Bronchial epithelial cell (primary cell): Measurements from ENCODE around the gene PHF11. TPM values are rescaled to one million over a fixed set of nuclear protein-coding genes. Genes with fewer than 3 reads are reported as not detected.

Experiments
- DNase-seq: peaks from one replicate; pipeline ENCODE4 v3.0.0-alpha.2; 2010; ENCODE audit warnings: low read depth
- FAIRE-seq: peaks from 2 replicates; lab custom pipeline; 2011; peaks lifted over from hg19 to GRCh38; lab: Jason Lieb, UNC
- H3K27me3 ChIP-seq: 2 replicates; pipeline ENCODE4 v1.5.1; 2011; ENCODE audit warnings: low read length; ENCODE audit not compliant: control insufficient read depth, insufficient read depth
- H3K36me3 ChIP-seq: 2 replicates; pipeline ENCODE4 v1.5.1; 2011; ENCODE audit warnings: low read length; ENCODE audit not compliant: control insufficient read depth, insufficient read depth
- H3K4me3 ChIP-seq: 2 replicates; pipeline ENCODE4 v1.5.1; 2011; ENCODE audit warnings: mild to moderate bottlenecking, low read depth, low read length, control low read depth
- total RNA-seq: library from RNA; depleted of rRNA; stranded (reverse); fragments of >200 nt; gene quantifications from 2 replicates; pipeline ENCODE4 v1.2.1, GENCODE V29; 2014
- TF ChIP-seq, protein P1 (sequence below): IDR thresholded peaks from 2 replicates; pipeline ENCODE4 v1.5.1; 2011; ENCODE audit warnings: mild to moderate bottlenecking, moderate library complexity, low read length, control low read depth, inconsistent platforms; ENCODE audit not compliant: insufficient read depth, severe bottlenecking

The PHF11 gene
- total RNA-seq, 1 donor from 2014 or later = 7.9 TPM

DNA sequence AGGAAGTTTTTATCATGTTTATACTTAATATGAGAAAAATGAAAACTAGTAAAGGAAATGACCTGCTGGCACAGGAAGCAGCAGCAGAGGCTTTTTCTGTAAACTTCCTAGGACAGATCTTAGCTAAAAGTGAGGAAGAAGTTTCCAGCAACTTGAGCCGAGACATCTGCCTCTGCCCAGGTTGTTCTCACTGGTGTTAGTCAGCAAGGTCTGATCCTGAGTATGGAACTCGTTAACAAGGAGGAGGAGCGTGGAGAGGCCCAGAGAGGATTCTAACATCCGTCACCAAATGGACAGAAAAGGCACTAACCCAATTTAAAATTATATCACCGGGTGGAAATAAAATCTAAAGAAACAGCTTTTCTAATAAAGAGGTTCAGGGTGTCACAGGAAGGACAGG, 43.6 kb downstream of the PHF11 start:
- TF ChIP-seq, protein P1, sequence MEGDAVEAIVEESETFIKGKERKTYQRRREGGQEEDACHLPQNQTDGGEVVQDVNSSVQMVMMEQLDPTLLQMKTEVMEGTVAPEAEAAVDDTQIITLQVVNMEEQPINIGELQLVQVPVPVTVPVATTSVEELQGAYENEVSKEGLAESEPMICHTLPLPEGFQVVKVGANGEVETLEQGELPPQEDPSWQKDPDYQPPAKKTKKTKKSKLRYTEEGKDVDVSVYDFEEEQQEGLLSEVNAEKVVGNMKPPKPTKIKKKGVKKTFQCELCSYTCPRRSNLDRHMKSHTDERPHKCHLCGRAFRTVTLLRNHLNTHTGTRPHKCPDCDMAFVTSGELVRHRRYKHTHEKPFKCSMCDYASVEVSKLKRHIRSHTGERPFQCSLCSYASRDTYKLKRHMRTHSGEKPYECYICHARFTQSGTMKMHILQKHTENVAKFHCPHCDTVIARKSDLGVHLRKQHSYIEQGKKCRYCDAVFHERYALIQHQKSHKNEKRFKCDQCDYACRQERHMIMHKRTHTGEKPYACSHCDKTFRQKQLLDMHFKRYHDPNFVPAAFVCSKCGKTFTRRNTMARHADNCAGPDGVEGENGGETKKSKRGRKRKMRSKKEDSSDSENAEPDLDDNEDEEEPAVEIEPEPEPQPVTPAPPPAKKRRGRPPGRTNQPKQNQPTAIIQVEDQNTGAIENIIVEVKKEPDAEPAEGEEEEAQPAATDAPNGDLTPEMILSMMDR = no peak
- FAIRE-seq = no peak

DNA sequence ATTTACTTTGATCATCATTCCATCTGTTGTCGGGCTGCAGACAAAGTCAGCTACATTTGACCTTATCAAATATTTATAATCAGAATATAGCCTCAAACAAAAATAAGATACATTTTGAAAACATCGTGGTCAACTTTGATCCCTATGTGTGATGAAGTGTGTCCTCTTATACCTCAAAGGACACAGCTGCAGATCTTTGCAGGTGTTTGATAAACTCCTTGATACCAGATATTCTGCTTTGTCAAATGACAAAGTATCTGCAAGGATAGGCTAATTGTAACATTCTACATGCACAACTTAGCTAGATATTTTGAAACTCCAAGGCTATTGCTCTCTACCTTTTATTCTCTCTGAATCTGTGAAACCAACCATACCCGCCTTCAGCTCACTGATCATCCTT, 44.0 kb downstream of the PHF11 start:
- no peak overlapping the region for H3K4me3 ChIP-seq
- TF ChIP-seq, protein P1 = no peak
- no peaks in the 10 kb centered on the region for H3K27me3 ChIP-seq
- H3K36me3 ChIP-seq = no peaks in the 10 kb centered on the region
- DNase-seq (no peak), FAIRE-seq (no peak)

More for the DNA sequence above, 43.6 kb downstream of the PHF11 start:
- DNase-seq = no peak
- H3K4me3 ChIP-seq = no peak overlapping the region
- H3K27me3 ChIP-seq = no peaks in the 10 kb centered on the region
- no peaks in the 10 kb centered on the region for H3K36me3 ChIP-seq

- no peaks in the 10 kb centered on the region for H3K27me3 ChIP-seq
- TF ChIP-seq, protein P1 = no peak
- H3K36me3 ChIP-seq = no peaks in the 10 kb centered on the region
- no peak for DNase-seq
- no peak overlapping the region for H3K4me3 ChIP-seq
- no peak for FAIRE-seq
Measured at GRCh38 chr13:49540552-49540951, 44.8 kb downstream of the PHF11 start.

DNA sequence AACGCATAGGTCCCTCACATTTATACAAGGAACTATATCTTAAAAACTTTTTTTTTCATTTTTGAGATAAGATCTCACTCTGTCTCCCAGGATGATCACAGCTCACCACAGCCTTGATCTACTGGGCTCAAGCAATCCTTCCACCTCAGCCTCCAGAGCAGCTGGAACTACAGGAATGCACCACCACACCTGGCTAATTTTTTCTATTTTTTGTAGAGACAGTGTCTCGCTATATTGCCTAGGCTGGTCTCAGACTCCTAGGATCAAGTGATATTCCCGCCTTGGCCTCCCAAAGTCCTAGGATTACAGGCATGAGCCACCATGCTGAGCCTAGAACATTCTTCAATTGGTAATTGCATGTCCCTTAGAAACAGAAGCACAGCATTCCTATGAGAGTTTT, 47.9 kb downstream of the PHF11 start:
- TF ChIP-seq, protein P1 = no peak

DNA sequence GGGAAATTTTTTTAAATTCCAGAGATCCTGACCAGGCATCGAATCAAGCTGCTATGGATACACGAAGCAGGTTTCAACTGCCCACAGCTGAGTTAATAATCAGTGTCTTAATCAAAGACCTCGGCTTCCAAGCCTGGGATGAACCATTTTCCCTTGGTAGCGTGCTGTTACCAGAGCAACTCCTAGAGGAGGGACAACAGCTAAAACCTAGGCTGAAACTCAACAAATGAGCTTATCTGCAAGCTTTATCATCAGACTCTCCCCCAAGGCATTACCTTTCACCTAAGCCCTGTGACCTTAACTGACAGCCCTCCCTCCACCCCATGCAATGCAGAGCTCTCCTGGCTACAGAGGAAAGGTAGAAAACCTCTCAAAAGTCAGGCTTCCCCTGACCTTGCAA, 49.9 kb downstream of the PHF11 start:
- TF ChIP-seq, protein P1 = no peak
- H3K36me3 ChIP-seq = no peaks in the 10 kb centered on the region
- H3K4me3 ChIP-seq = no peak overlapping the region
- DNase-seq = no peak
- FAIRE-seq = no peak
- H3K27me3 ChIP-seq = no peaks in the 10 kb centered on the region

More for the DNA sequence above, 47.9 kb downstream of the PHF11 start:
- Histone ChIP-seq H3K27me3 (no peaks in the 10 kb centered on the region), H3K4me3 (no peak overlapping the region), H3K36me3 (no peaks in the 10 kb centered on the region)
- DNase-seq (no peak), FAIRE-seq (no peak)

- Histone ChIP-seq H3K27me3 (no peaks in the 10 kb centered on the region), H3K36me3 (peaks cover 2% of the 10 kb centered on the region), H3K4me3 (no peak overlapping the region)
- no peak for FAIRE-seq
- no peak for DNase-seq
- TF ChIP-seq, protein P1 = no peak
Measured at GRCh38 chr13:49546561-49546960, 50.8 kb downstream of the PHF11 start.
